HG03354 (cell line): ENCODE data around the gene SFRP5.
A peak's percentile ranks its signal among the peaks of the same experiment; 100 is the strongest.

Source experiments
- ATAC-seq: cut with Tn5 transposase; IDR thresholded peaks from one replicate; pipeline ENCODE4 v1.9.1; 2021; ENCODE audit warnings: mild to moderate bottlenecking; ENCODE audit not compliant: unreplicated experiment, poor library complexity, severe bottlenecking

The SFRP5 gene

DNA sequence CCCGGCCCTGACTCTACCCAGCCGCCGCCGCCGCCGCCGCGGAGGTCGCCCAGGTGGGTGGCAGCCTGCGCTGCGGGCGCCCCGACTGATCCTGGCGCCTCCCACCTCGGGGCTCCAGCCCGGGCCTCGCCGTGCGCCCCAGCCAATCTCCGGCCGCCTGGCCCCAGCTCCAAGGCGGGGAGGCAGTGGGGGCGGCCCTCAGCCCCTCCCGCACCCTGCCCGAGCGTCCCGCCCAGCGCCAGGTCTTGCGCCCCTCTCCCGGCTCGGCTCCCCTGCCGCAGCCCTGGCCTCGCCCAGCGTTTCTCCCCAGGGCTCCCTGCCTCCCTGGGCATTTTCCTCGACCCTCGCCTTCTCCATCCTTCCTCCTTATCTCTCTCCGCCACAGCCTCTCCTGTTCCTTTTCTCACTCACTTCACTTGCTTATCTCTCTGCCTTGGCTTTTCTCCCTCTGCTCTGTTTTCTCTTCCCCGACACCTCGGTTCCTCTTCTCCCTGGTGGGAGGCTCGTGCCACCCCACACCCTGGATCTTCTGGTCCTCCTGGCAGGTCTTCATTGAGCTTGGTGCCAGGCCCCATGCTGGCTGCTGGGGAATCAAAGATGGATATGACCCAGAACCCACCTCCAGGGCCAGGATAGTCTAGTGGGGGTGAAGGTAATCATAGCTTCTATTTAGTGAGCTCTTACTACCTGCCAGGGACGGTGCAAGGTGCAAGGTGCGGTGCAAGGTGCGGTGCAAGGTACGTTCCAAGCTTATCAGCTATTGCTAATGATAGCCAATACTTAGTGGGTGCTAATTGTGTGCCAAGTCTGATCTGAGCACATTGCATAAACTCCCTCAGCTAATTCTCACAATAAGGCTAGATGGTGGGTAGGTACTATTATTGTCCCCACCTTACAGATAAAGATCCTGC, at the start of gene SFRP5:
TSS of gene SFRP5 (minus strand) at position 87 of the 911 bp plus-strand sequence. CDS start 166 bp downstream, outside the sequence.
- no peak for ATAC-seq

GRCh38 chr10:97820096-97820704, 48.4 kb upstream of the SFRP5 start:
- ATAC-seq, result no peak

DNA sequence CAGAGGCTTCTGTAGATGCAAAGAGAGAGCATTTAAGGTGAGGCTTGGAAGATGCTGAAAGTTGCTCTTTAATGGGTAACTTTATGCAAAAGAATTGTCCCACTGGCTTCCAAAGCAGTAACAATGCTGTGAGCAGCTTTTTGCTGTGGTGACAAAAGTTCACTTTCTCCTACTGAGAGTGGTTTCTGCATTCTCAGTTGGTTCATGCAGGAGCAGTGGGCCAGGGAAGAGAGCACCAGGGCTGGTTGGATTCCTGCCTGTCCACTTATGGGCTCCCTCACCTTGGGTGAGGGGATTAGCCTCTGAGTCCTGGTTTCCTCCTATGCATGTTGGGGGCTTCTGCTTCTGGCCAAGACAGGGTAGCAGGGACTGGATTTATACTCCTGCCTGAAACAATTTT, 46.8 kb upstream of the SFRP5 start:
- no peak for ATAC-seq

- ATAC-seq, result no peak
Measured at GRCh38 chr10:97816609-97817008, 44.8 kb upstream of the SFRP5 start.

DNA sequence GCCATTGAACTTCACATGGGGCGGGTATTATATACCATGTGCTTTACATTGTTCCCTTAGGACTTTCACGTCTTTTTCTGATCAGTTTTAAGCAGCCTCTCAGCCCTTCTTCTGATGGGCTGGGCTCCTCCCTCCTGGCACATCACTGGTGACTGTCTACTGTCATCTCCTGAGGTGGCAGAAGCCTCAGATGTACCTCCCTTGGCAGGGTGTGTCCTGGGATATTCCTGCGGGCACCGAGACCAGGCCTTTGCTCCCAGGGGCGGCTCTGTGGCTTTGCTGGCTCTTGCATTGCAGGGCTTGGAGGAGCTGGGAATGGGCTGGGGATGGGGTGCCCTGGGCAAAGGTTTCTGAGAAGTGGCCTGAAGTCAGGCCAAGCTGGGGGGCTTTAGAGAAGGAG, 43.2 kb upstream of the SFRP5 start:
- ATAC-seq, result no peak

- no peak for ATAC-seq
Measured at GRCh38 chr10:97813311-97813710, 41.5 kb upstream of the SFRP5 start.

- no peak for ATAC-seq
Measured at GRCh38 chr10:97812696-97813095, 40.9 kb upstream of the SFRP5 start.

DNA sequence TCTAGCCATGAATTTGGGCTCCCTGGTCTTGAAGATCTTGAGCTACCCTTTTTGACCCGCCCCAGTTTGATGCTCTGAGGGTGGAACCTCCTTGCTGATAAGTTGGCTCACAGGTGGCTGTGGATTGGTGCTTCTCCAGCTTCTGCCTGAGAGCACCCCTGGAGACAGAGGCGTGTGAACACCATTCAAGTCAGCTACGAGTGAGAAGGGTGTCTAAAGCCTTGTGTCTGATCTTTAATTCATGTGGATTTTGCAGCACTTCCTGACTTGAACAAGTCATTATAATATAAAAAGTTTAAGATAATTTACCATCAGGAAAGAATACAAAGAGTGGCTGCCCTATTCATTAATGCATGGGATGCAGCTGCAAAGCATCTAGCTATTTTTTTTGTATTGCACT, 40.2 kb upstream of the SFRP5 start:
- no peak for ATAC-seq

- no peak for ATAC-seq
Measured at GRCh38 chr10:97810446-97810845, 38.6 kb upstream of the SFRP5 start.

- ATAC-seq, result no peak
Measured at GRCh38 chr10:97805949-97806348, 34.1 kb upstream of the SFRP5 start.

DNA sequence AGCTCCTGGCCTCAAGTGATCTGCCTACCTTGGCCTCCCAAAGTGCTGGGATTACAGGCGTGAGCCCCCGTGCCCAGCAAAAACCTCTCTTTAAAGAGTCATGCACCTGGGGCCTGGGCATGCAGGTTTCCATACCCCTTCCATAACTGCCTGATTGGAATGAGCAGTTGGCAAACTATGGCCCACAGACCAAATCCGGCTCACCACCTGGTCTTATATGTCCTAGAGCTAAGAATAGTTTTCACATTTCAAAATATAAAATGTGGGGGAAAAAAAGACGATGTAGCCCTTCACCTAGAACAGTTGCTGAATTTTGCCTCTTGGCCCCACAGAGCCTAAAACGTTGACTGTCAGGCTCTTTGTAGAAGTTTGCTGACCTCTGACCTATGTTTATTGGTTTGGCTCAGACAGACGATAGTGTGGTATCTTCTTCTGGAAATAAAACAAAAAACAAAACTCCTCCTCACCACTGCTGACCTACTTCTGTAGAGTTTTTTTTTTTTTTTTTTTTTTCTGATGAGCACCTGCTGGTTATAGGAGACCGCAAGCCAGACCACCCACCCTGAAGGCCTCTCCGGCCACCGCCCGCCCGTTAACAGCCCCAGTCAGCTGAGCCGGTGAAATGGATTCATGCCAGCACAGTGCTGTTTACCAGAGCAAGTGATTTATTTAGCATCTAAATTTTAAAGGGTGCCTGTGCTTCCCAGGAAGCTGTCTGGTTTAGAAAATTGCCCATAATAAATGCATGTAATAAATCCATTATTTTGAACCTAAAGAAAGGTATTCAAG, 33.5 kb upstream of the SFRP5 start:
- ATAC-seq, result no peak

GRCh38 chr10:97801422-97801821, 29.6 kb upstream of the SFRP5 start:
- no peak for ATAC-seq

DNA sequence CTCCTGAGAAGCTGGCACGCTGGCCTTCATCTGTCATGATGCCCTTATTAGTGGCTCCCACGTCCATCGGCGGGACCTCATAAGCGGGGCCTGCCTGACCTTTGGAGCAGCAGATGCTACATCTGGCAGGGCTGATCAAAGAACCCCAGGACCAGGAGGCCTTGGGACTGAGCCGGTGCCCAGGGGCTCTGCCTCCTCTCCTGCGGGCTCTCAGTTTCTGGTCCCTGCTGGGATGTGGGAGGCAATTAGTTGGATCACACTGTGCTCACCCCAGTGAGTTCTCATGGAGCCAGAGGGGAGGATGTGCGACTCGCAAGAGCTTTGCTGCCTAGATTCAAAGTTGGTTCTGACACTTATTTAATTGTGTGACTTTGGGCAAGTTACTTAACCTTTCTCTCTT, 28.7 kb upstream of the SFRP5 start:
- ATAC-seq, result no peak

GRCh38 chr10:97798958-97799610, 27.3 kb upstream of the SFRP5 start:
- no peak for ATAC-seq

GRCh38 chr10:97796651-97797050, 24.9 kb upstream of the SFRP5 start:
- no peak for ATAC-seq

DNA sequence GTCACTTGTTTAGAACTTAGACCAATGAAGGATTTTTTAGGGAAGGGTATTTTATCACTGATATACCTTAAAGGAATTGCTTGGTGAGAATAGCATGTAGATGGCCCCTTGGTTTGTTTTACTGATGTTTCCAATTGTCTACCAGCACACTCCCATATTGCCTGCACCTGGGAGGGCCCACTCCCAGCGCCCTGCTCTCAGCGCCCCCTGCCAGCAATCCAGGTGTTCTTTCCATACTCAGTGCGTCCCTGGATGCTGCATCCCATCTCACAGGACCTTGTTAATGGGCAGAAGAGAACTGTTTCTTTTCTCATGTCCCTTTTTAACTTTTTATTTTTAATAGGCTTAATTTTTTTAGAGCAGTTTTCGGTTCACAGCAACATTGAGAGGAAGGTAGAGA, 24.1 kb upstream of the SFRP5 start:
- no peak for ATAC-seq

GRCh38 chr10:97791824-97792721, 20.3 kb upstream of the SFRP5 start:
- ATAC-seq, result peak; percentile 68

GRCh38 chr10:97789770-97790397, 18.1 kb upstream of the SFRP5 start:
- no peak for ATAC-seq
